Esophagus muscularis mucosa (tissue), 4 donors: ENCODE measurements around the gene AQP12B.

Experiments used
- EP300 ChIP-seq: sonication (generic); formaldehyde crosslinking; IDR thresholded peaks from one replicate; pipeline ENCODE4 v1.6.1; 2017; ENCODE audit warnings: antibody characterized with exemption
- POLR2A ChIP-seq: fragments of 450-650 bp; IDR thresholded peaks from one replicate; pipeline ENCODE4 v1.6.1; 2017; ENCODE audit warnings: antibody characterized with exemption, moderate library complexity, mild to moderate bottlenecking, low read depth
- POLR2AphosphoS5 ChIP-seq, 2 donors: sonication (generic); formaldehyde crosslinking; IDR thresholded peaks; one replicate each; pipeline ENCODE4 v1.6.1; 2017; ENCODE audit warnings: antibody characterized with exemption in 2 of 2
- TF ChIP-seq, protein P1 (sequence below), 3 experiments: fragments of 200-600 bp in 2 of 3; fragments of 450-650 bp in 1 of 3; sonication (generic) in 2 of 3; IDR thresholded peaks; one replicate each; pipeline ENCODE4 v1.5.1; 2017 to 2019; ENCODE audit warnings: antibody characterized with exemption in 3 of 3, mild to moderate bottlenecking in 2 of 3, moderate library complexity in 1 of 3

DNA sequence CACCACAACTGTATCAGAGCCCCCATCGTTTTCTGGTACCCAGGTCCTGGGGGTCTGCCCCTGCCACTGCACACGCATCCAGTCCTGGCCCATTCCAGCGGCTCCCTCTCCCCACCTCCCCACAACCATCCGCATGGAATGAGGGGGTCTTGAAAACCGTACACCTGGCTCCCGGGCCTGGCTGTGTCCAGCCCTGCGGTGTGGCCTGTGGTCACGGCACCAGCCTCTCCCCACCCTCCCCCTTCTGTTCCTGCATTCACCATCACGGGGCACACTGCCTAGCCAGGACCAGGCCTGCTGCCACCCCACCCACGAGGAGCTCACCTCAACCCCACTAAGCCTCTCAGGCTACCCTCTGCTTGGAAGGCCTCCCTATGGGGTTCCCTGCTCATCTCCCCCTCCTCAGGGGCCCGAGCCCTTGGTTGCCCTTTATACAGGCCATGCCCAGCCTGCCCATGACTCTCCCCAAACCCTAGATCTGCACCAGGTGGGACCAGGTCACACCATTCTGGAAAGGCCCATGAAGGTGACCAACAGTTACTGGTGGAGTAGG is 46.0 kb downstream of the AQP12B start:
- TF ChIP-seq POLR2A (no peak), POLR2AphosphoS5 (IDR thresholded peaks at IDR 0.05) (no peak), EP300 (no peak)
- TF ChIP-seq, protein P1, sequence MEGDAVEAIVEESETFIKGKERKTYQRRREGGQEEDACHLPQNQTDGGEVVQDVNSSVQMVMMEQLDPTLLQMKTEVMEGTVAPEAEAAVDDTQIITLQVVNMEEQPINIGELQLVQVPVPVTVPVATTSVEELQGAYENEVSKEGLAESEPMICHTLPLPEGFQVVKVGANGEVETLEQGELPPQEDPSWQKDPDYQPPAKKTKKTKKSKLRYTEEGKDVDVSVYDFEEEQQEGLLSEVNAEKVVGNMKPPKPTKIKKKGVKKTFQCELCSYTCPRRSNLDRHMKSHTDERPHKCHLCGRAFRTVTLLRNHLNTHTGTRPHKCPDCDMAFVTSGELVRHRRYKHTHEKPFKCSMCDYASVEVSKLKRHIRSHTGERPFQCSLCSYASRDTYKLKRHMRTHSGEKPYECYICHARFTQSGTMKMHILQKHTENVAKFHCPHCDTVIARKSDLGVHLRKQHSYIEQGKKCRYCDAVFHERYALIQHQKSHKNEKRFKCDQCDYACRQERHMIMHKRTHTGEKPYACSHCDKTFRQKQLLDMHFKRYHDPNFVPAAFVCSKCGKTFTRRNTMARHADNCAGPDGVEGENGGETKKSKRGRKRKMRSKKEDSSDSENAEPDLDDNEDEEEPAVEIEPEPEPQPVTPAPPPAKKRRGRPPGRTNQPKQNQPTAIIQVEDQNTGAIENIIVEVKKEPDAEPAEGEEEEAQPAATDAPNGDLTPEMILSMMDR (IDR thresholded peaks at IDR 0.05): no peak
